Stomach (tissue), 9 donors: Measurements from ENCODE around the gene GNLY. TPM values are rescaled to one million over a fixed set of nuclear protein-coding genes. Genes with fewer than 3 reads are reported as not detected.
A peak's percentile ranks its signal among the peaks of the same experiment; 100 is the strongest.

Source experiments
- DNase-seq, 2 donors: peaks; one replicate each; pipeline versions ENCODE4 v3.0.0 to v3.0.0-alpha.2; 2013 to 2019
- H3K27ac ChIP-seq, 5 donors: fragments of 200-600 bp in 4 of 5; sonication (generic) in 4 of 5; one replicate each; pipeline ENCODE4 v1.5.1; 2013 to 2019; ENCODE audit warnings: mild to moderate bottlenecking in 1 of 5, moderate library complexity in 1 of 5
- H3K27me3 ChIP-seq, 3 donors: fragments of 200-600 bp; sonication (generic); one replicate each; pipeline ENCODE4 v1.5.1; 2017 to 2019; ENCODE audit warnings: mixed run types in 1 of 3
- H3K36me3 ChIP-seq, 4 donors: fragments of 200-600 bp; sonication (generic); 1 replicate in 3 of 4; 2 replicates in 1 of 4; pipeline ENCODE4 v1.5.1; 2016 to 2019
- H3K4me1 ChIP-seq, 4 donors: fragments of 200-600 bp; sonication (generic); one replicate each; pipeline ENCODE4 v1.5.1; 2016 to 2019
- H3K4me3 ChIP-seq, 4 donors: fragments of 200-600 bp; sonication (generic) in 3 of 4; one replicate each; pipeline ENCODE4 v1.5.1; 2016 to 2019; ENCODE audit warnings: mild to moderate bottlenecking in 1 of 4
- H3K9me3 ChIP-seq, 4 donors: fragments of 200-600 bp; sonication (generic); one replicate each; pipeline ENCODE4 v1.5.1; 2016 to 2019
- CTCF ChIP-seq, 7 experiments: fragments of 450-650 bp in 4 of 7; fragments of 200-600 bp in 3 of 7; sonication (generic) in 3 of 7; IDR thresholded peaks; one replicate each; pipeline ENCODE4 v1.5.1; 2016 to 2019; ENCODE audit warnings: antibody characterized with exemption in 7 of 7, control low read depth in 2 of 7, mild to moderate bottlenecking in 1 of 7
- EP300 ChIP-seq: sonication (generic); formaldehyde crosslinking; IDR thresholded peaks from one replicate; pipeline ENCODE4 v1.6.1; 2017; ENCODE audit warnings: antibody characterized with exemption
- POLR2A ChIP-seq, 4 donors: fragments of 450-650 bp; IDR thresholded peaks; one replicate each; pipeline ENCODE4 v1.6.1; 2016; ENCODE audit warnings: antibody characterized with exemption in 4 of 4, control low read depth in 2 of 4, mild to moderate bottlenecking in 1 of 4, moderate library complexity in 1 of 4
- POLR2AphosphoS5 ChIP-seq, 3 donors: sonication (generic); formaldehyde crosslinking; IDR thresholded peaks; one replicate each; pipeline ENCODE4 v1.6.1; 2016; ENCODE audit warnings: antibody characterized with exemption in 3 of 3
- WGBS, 5 donors: extraction: QIAGEN DNeasy Blood & Tissue Kit in 3 of 5; methylation state at CpG; one replicate each; pipeline versions ENCODE4 v1.1.5 to v1.1.7; 2013 to 2018; 5-methylcytosine and 5-hydroxymethylcytosine counted together
- intact Hi-C: fragments of 100-400 bp; cut with DNase I; formaldehyde crosslinking; loops from one replicate; pipeline ENCODE4 v1.15.1; 2023; ENCODE audit warnings: low total_unique reads
- polyA plus RNA-seq, 3 donors: library from polyadenylated mRNA; stranded (reverse); fragments of 200-250 nt; gene quantifications; one replicate each; pipeline ENCODE4 v1.2.3, GENCODE V29; 2013
- total RNA-seq, 5 donors: library from RNA; depleted of rRNA; stranded (reverse); fragments of >200 nt; gene quantifications; one replicate each; pipeline versions ENCODE4 v1.1.0 to v1.2.3, GENCODE V29; 2014 to 2016
- donor health status: healthy with polysubstance abuse.
- donor health status: Bipolar disorder and iron deficiency.
- donor health status: healthy.

GNLY gene
- total and polyA plus RNA-seq, 8 donors: 0.72 to 5.8 (median 1.7) TPM; not detected in 3

GRCh38 chr2:85716346-85716914, 22.3 kb downstream of the GNLY start:
- Histone ChIP-seq H3K9me3 (no peaks in the 10 kb centered on the region), H3K27ac (no peak overlapping the region), H3K27me3 (no peaks in the 10 kb centered on the region), H3K36me3 (no peaks in the 10 kb centered on the region), H3K4me3 (no peak overlapping the region), H3K4me1 (peaks cover 19 to 74% (median 27%) of the 10 kb centered on the region in 4 donors)
- intact Hi-C loops: no loop called here
- TF ChIP-seq POLR2AphosphoS5 (IDR thresholded peaks at IDR 0.05) (no peak), EP300 (no peak), CTCF (IDR thresholded peaks at IDR 0.05) (no peak), POLR2A (IDR thresholded peaks at IDR 0.05) (no peak)
- DNase-seq: no peak
- WGBS, 5 donors: 79 to 84% (median 81%) methylated on average over 13 of the region's 13 CpGs

- peaks cover 15 to 67% (median 22%) of the 10 kb centered on the region in 4 donors for H3K4me1 ChIP-seq
- TF ChIP-seq POLR2A (IDR thresholded peaks at IDR 0.05): no peak
- TF ChIP-seq CTCF (IDR thresholded peaks at IDR 0.05): no peak
- no peak for TF ChIP-seq EP300
- no peak for TF ChIP-seq POLR2AphosphoS5 (IDR thresholded peaks at IDR 0.05)
- H3K9me3 ChIP-seq: no peaks in the 10 kb centered on the region
- H3K4me3 ChIP-seq: no peak overlapping the region
- no peak overlapping the region for H3K27ac ChIP-seq
- whole genome bisulfite sequencing, 5 donors: 47 to 62% (median 57%) methylated on average over 15 of the region's 15 CpGs
- intact Hi-C loops: no loop called here
- no peak for DNase-seq
- H3K27me3 ChIP-seq: no peaks in the 10 kb centered on the region
- no peaks in the 10 kb centered on the region for H3K36me3 ChIP-seq
These were observed 23.3 kb downstream of the GNLY start for GRCh38 chr2:85717308-85718008.

- H3K27me3 ChIP-seq: no peaks in the 10 kb centered on the region
- no peaks in the 10 kb centered on the region for H3K9me3 ChIP-seq
- no peak overlapping the region for H3K27ac ChIP-seq
- H3K4me1 ChIP-seq: peaks cover 10 to 61% (median 17%) of the 10 kb centered on the region in 4 donors
- TF ChIP-seq POLR2A (IDR thresholded peaks at IDR 0.05) (no peak), EP300 (no peak), CTCF (IDR thresholded peaks at IDR 0.05) (no peak), POLR2AphosphoS5 (IDR thresholded peaks at IDR 0.05) (no peak)
- H3K4me3 ChIP-seq: no peak overlapping the region
- DNase-seq: no peak
- intact Hi-C loops: no loop called here
- H3K36me3 ChIP-seq: no peaks in the 10 kb centered on the region
- 62 to 78% (median 67%) methylated on average over 3 to 7 of the region's 7 CpGs for WGBS, 5 donors
These were observed 23.8 kb downstream of the GNLY start for GRCh38 chr2:85718009-85718391.

- intact Hi-C loops: no loop called here
- 55 to 73% (median 56%) methylated on average over 10 of the region's 10 CpGs for WGBS, 5 donors
- no peak overlapping the region for H3K4me3 ChIP-seq
- H3K9me3 ChIP-seq: no peaks in the 10 kb centered on the region
- H3K27ac ChIP-seq: peak overlapping the region in 1 of 5 donors; percentile 1
- DNase-seq: peak in 1 of 2 donors; percentile 50
- no peaks in the 10 kb centered on the region for H3K27me3 ChIP-seq
- no peaks in the 10 kb centered on the region for H3K36me3 ChIP-seq
- H3K4me1 ChIP-seq: peaks cover under 1 to 51% (median 8%) of the 10 kb centered on the region in 4 donors
- peak in 1 of 3 donors; percentile 28 for TF ChIP-seq POLR2AphosphoS5 (IDR thresholded peaks at IDR 0.05)
- TF ChIP-seq POLR2A (IDR thresholded peaks at IDR 0.05): no peak
- TF ChIP-seq EP300: no peak
- TF ChIP-seq CTCF (IDR thresholded peaks at IDR 0.05): no peak
These were observed 24.8 kb downstream of the GNLY start for GRCh38 chr2:85718885-85719492.
